ENCODE results near the gene BABAM2.
"Not testable (repeated sequence)": the region's sequence is repeated elsewhere in the genome, so short reads cannot be mapped to it uniquely, and the experiment has no call there.

Gene BABAM2

GRCh38 chr2:28074137-28074536 is 183.6 kb downstream of the BABAM2 start:
- DNase-seq (ENCODE audit: low spot score): no peak

- no peak for DNase-seq (ENCODE audit: low spot score)
These were observed 190.4 kb downstream of the BABAM2 start for GRCh38 chr2:28080911-28081310.

- no peak for DNase-seq (ENCODE audit: low spot score)
These were observed 191.6 kb downstream of the BABAM2 start for GRCh38 chr2:28082131-28082530.

- no peak for DNase-seq (ENCODE audit: low spot score)
These were observed 192.9 kb downstream of the BABAM2 start for GRCh38 chr2:28083476-28083875.

- no peak for DNase-seq (ENCODE audit: low spot score)
These were observed 194.0 kb downstream of the BABAM2 start for GRCh38 chr2:28084564-28084963.

- DNase-seq (ENCODE audit: low spot score): no peak
These were observed 194.7 kb downstream of the BABAM2 start for GRCh38 chr2:28085201-28085600.

- no peak for DNase-seq (ENCODE audit: low spot score)
These were observed 196.1 kb downstream of the BABAM2 start for GRCh38 chr2:28086611-28087010.

GRCh38 chr2:28088970-28089369 is 198.4 kb downstream of the BABAM2 start:
- DNase-seq (ENCODE audit: low spot score): no peak

GRCh38 chr2:28089486-28089885 is 199.0 kb downstream of the BABAM2 start:
- DNase-seq (ENCODE audit: low spot score): no peak

- no peak for DNase-seq (ENCODE audit: low spot score)
These were observed 202.8 kb downstream of the BABAM2 start for GRCh38 chr2:28093308-28093707.

- DNase-seq (ENCODE audit: low spot score): no peak
These were observed 203.2 kb downstream of the BABAM2 start for GRCh38 chr2:28093768-28094167.

- no peak for DNase-seq (ENCODE audit: low spot score)
These were observed 204.2 kb downstream of the BABAM2 start for GRCh38 chr2:28094739-28095138.

GRCh38 chr2:28095622-28096021 is 205.1 kb downstream of the BABAM2 start:
- no peak for DNase-seq (ENCODE audit: low spot score)

GRCh38 chr2:28096421-28096820 is 205.9 kb downstream of the BABAM2 start:
- DNase-seq (ENCODE audit: low spot score): no peak

GRCh38 chr2:28098501-28099225 is 208.1 kb downstream of the BABAM2 start:
- DNase-seq (ENCODE audit: low spot score): no peak

- DNase-seq (ENCODE audit: low spot score): no peak
These were observed 210.6 kb downstream of the BABAM2 start for GRCh38 chr2:28101123-28101522.

- DNase-seq (ENCODE audit: low spot score): no peak
These were observed 211.4 kb downstream of the BABAM2 start for GRCh38 chr2:28101892-28102291.

- no peak for DNase-seq (ENCODE audit: low spot score)
These were observed 211.9 kb downstream of the BABAM2 start for GRCh38 chr2:28102455-28102874.

- DNase-seq (ENCODE audit: low spot score): no peak
These were observed 213.1 kb downstream of the BABAM2 start for GRCh38 chr2:28103611-28104010.

- no peak for DNase-seq (ENCODE audit: low spot score)
These were observed 217.6 kb downstream of the BABAM2 start for GRCh38 chr2:28108143-28108542.

GRCh38 chr2:28113771-28114170 is 223.2 kb downstream of the BABAM2 start:
- DNase-seq (ENCODE audit: low spot score): not testable (repeated sequence)

- no peak for DNase-seq (ENCODE audit: low spot score)
These were observed 226.6 kb downstream of the BABAM2 start for GRCh38 chr2:28117104-28117596.

GRCh38 chr2:28119631-28120030 is 229.1 kb downstream of the BABAM2 start:
- DNase-seq (ENCODE audit: low spot score): no peak

- DNase-seq (ENCODE audit: low spot score): no peak
These were observed 237.9 kb downstream of the BABAM2 start for GRCh38 chr2:28128281-28128950.

Data from CD4-positive, alpha-beta T cell treated with Interleukin-15 for 4 hours (primary cell).